HG03025 (cell line): Measurements from ENCODE around the gene RASGRP1.

Experiments used
- ATAC-seq: cut with Tn5 transposase; IDR thresholded peaks from one replicate; pipeline ENCODE4 v1.9.1; 2021; ENCODE audit warnings: mild to moderate bottlenecking, moderate library complexity; ENCODE audit not compliant: unreplicated experiment, low FRiP score

Gene RASGRP1

GRCh38 chr15:38576837-38577236 is 12.2 kb upstream of the RASGRP1 start:
- ATAC-seq, result no peak

GRCh38 chr15:38576261-38576660 is 11.6 kb upstream of the RASGRP1 start:
- no peak for ATAC-seq

- no peak for ATAC-seq
These were observed 665 bp upstream of the RASGRP1 start for GRCh38 chr15:38565287-38565670.

GRCh38 chr15:38563723-38564519 is 693 bp downstream of the RASGRP1 start:
- ATAC-seq, result peak; percentile 55

- ATAC-seq, result no peak
These were observed 2.3 kb downstream of the RASGRP1 start for GRCh38 chr15:38562278-38562677.

- ATAC-seq, result no peak
These were observed 4.1 kb downstream of the RASGRP1 start for GRCh38 chr15:38560456-38560926.

GRCh38 chr15:38559636-38560307 is 4.8 kb downstream of the RASGRP1 start:
- no peak for ATAC-seq

GRCh38 chr15:38559131-38559530 is 5.5 kb downstream of the RASGRP1 start:
- ATAC-seq, result no peak

GRCh38 chr15:38558372-38559059 is 6.1 kb downstream of the RASGRP1 start:
- ATAC-seq, result no peak

- ATAC-seq, result no peak
These were observed 6.7 kb downstream of the RASGRP1 start for GRCh38 chr15:38557921-38558320.

GRCh38 chr15:38555686-38556334 is 8.8 kb downstream of the RASGRP1 start:
- peak; percentile 32 for ATAC-seq

GRCh38 chr15:38554354-38554753 is 10.3 kb downstream of the RASGRP1 start:
- no peak for ATAC-seq

GRCh38 chr15:38553071-38553470 is 11.5 kb downstream of the RASGRP1 start:
- no peak for ATAC-seq

GRCh38 chr15:38551720-38552648 is 12.6 kb downstream of the RASGRP1 start:
- ATAC-seq, result no peak

GRCh38 chr15:38549222-38549621 is 15.4 kb downstream of the RASGRP1 start:
- ATAC-seq, result no peak

GRCh38 chr15:38547255-38547997 is 17.2 kb downstream of the RASGRP1 start:
- no peak for ATAC-seq

- no peak for ATAC-seq
These were observed 19.4 kb downstream of the RASGRP1 start for GRCh38 chr15:38545179-38545578.

GRCh38 chr15:38541026-38541425 is 23.6 kb downstream of the RASGRP1 start:
- ATAC-seq, result no peak

- ATAC-seq, result no peak
These were observed 24.1 kb downstream of the RASGRP1 start for GRCh38 chr15:38540510-38540909.
